Measurements from ENCODE around the gene PTMS. TPM values are rescaled to one million over a fixed set of nuclear protein-coding genes. Genes with fewer than 3 reads are reported as not detected.

Gene PTMS
- total RNA-seq, 2 experiments from 2014 or later = 7.8 to 9.8 TPM

DNA sequence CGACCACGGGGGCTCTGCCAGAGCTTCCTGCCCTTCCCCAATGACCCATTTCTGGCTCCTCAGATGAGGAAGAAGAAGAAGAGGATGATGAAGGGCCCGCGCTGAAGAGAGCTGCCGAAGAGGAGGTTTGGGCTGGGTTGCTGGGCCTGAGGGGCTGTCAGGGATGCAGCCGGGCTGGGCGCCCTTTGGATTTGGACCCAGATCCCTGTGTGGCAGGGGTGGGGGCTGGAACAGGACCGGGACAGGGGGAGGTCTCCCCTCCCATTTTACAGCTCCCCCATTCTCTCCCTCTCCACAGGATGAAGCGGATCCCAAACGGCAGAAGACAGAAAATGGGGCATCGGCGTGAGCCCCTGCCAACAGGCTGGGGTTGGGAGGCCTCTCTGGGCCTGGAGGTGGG is 3.9 kb downstream of the PTMS start:
- POLR2A ChIA-PET = interaction anchor here (1.0 kb wide), 1 partner anchor 16 kb away, joined by 3 read pairs; no protein-coding TSS in a partner anchor
- no peak for DNase-seq (ENCODE audit: low spot score)
- no peaks in the 10 kb centered on the region for H3K9me2 ChIP-seq (ENCODE audit: insufficient read depth, low read length)
- intact Hi-C loops (cut with micrococcal nuclease; ENCODE audit: unreplicated experiment) = no loop called here
- H3K4me1 ChIP-seq (ENCODE audit: insufficient read depth, low read length, poor library complexity, severe bottlenecking) = peaks cover 38% of the 10 kb centered on the region
- H3K79me2 ChIP-seq (ENCODE audit: insufficient read depth, low read depth, low read length) = no peaks in the 10 kb centered on the region
- CTCF ChIA-PET (ENCODE audit: unreplicated experiment) = interaction anchor here (1.3 kb wide), 1 partner anchor 16 kb away, joined by 4 read pairs; no protein-coding TSS in a partner anchor
- TF ChIP-seq EZH2phosphoT487 (IDR thresholded peaks at IDR 0.05; ENCODE audit: borderline replicate concordance, low read depth, low read length) = no peak
- TF ChIP-seq, protein P1, sequence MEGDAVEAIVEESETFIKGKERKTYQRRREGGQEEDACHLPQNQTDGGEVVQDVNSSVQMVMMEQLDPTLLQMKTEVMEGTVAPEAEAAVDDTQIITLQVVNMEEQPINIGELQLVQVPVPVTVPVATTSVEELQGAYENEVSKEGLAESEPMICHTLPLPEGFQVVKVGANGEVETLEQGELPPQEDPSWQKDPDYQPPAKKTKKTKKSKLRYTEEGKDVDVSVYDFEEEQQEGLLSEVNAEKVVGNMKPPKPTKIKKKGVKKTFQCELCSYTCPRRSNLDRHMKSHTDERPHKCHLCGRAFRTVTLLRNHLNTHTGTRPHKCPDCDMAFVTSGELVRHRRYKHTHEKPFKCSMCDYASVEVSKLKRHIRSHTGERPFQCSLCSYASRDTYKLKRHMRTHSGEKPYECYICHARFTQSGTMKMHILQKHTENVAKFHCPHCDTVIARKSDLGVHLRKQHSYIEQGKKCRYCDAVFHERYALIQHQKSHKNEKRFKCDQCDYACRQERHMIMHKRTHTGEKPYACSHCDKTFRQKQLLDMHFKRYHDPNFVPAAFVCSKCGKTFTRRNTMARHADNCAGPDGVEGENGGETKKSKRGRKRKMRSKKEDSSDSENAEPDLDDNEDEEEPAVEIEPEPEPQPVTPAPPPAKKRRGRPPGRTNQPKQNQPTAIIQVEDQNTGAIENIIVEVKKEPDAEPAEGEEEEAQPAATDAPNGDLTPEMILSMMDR (conservative IDR thresholded peaks at IDR 0.05; ENCODE audit: low read length) = no peak
- H2AFZ ChIP-seq (ENCODE audit: low read length) = no peak overlapping the region
- H3K36me3 ChIP-seq (ENCODE audit: insufficient read depth, low read length) = no peaks in the 10 kb centered on the region
- H4K20me1 ChIP-seq (ENCODE audit: insufficient read depth, low read length) = no peaks in the 10 kb centered on the region
- H3K4me3 ChIP-seq (ENCODE audit: low read depth, low read length, poor library complexity, severe bottlenecking) = no peak overlapping the region
- H3K27ac ChIP-seq (ENCODE audit: low read depth, low read length, poor library complexity, severe bottlenecking) = no peak overlapping the region
- no peaks in the 10 kb centered on the region for H3K9me3 ChIP-seq (ENCODE audit: low read length)
- no TSS peak for BruUV-seq (replicated peaks)
- no peak overlapping the region for H3K4me2 ChIP-seq (ENCODE audit: low read length)

GRCh38 chr12:6770600-6770999 is 4.4 kb downstream of the PTMS start:
- no peak overlapping the region for H3K4me2 ChIP-seq (ENCODE audit: low read length)
- POLR2A ChIA-PET = interaction anchor here (0.6 to 1.0 kb wide), 2 partner anchors 17 to 271 kb away, joined by 3 read pairs; no protein-coding TSS in a partner anchor
- no peaks in the 10 kb centered on the region for H3K9me3 ChIP-seq (ENCODE audit: low read length)
- no peaks in the 10 kb centered on the region for H3K79me2 ChIP-seq (ENCODE audit: insufficient read depth, low read depth, low read length)
- H3K36me3 ChIP-seq (ENCODE audit: insufficient read depth, low read length) = no peaks in the 10 kb centered on the region
- DNase-seq (ENCODE audit: low spot score) = no peak
- H4K20me1 ChIP-seq (ENCODE audit: insufficient read depth, low read length) = no peaks in the 10 kb centered on the region
- TF ChIP-seq, protein P1 (conservative IDR thresholded peaks at IDR 0.05; ENCODE audit: low read length) = no peak
- TF ChIP-seq EZH2phosphoT487 (IDR thresholded peaks at IDR 0.05; ENCODE audit: borderline replicate concordance, low read depth, low read length) = no peak
- H3K4me1 ChIP-seq (ENCODE audit: insufficient read depth, low read length, poor library complexity, severe bottlenecking) = peaks cover 33% of the 10 kb centered on the region
- no TSS peak for BruUV-seq (replicated peaks)
- no peak overlapping the region for H2AFZ ChIP-seq (ENCODE audit: low read length)
- H3K4me3 ChIP-seq (ENCODE audit: low read depth, low read length, poor library complexity, severe bottlenecking) = no peak overlapping the region
- intact Hi-C loops (cut with micrococcal nuclease; ENCODE audit: unreplicated experiment) = no loop called here
- no peak overlapping the region for H3K27ac ChIP-seq (ENCODE audit: low read depth, low read length, poor library complexity, severe bottlenecking)
- CTCF ChIA-PET (ENCODE audit: unreplicated experiment) = interaction anchor here (0.7 to 1.3 kb wide), 2 partner anchors 17 to 54 kb away, joined by 3 to 4 read pairs; no protein-coding TSS in a partner anchor
- H3K9me2 ChIP-seq (ENCODE audit: insufficient read depth, low read length) = no peaks in the 10 kb centered on the region

DNA sequence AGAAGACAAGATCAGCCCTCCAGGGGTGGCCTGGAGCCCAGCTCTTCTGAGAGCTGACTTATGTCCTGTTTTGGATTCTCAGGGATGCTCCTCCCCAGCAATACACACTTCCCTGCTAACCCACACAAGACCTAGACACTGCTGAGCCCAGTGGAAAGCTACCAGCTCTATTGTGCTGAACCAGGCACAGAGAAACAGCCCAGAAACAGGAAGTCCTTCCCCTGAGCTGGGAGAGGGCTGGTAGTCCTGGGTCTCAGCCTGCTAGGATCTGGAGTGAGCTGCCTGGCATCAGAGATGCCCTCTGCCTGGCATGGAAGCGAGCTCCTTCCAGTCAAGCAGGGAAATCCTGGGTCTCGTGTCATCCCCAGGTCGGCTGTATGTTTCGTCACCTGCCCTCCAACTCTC is 4.9 kb downstream of the PTMS start:
- intact Hi-C loops (cut with micrococcal nuclease; ENCODE audit: unreplicated experiment) = no loop called here
- no peak overlapping the region for H3K27ac ChIP-seq (ENCODE audit: low read depth, low read length, poor library complexity, severe bottlenecking)
- peaks cover 28% of the 10 kb centered on the region for H3K4me1 ChIP-seq (ENCODE audit: insufficient read depth, low read length, poor library complexity, severe bottlenecking)

More for the DNA sequence above, 4.9 kb downstream of the PTMS start:
- Histone ChIP-seq H3K4me2 (ENCODE audit: low read length) (no peak overlapping the region), H3K79me2 (ENCODE audit: insufficient read depth, low read depth, low read length) (no peaks in the 10 kb centered on the region), H3K4me3 (ENCODE audit: low read depth, low read length, poor library complexity, severe bottlenecking) (no peak overlapping the region), H4K20me1 (ENCODE audit: insufficient read depth, low read length) (no peaks in the 10 kb centered on the region), H3K9me2 (ENCODE audit: insufficient read depth, low read length) (no peaks in the 10 kb centered on the region), H3K36me3 (ENCODE audit: insufficient read depth, low read length) (no peaks in the 10 kb centered on the region), H2AFZ (ENCODE audit: low read length) (no peak overlapping the region), H3K9me3 (ENCODE audit: low read length) (no peaks in the 10 kb centered on the region)
- no TSS peak for BruUV-seq (replicated peaks)
- DNase-seq (ENCODE audit: low spot score) = peak; percentile 41
- ChIA-PET CTCF (ENCODE audit: unreplicated experiment) (interaction anchor here (0.6 to 1.3 kb wide), 3 partner anchors 17 to 150 kb away, joined by 3 to 4 read pairs (median 3); no protein-coding TSS in a partner anchor), POLR2A (interaction anchor here (0.6 to 1.1 kb wide), 3 partner anchors 17 to 272 kb away, joined by 3 read pairs; no protein-coding TSS in a partner anchor)
- TF ChIP-seq, protein P1 (conservative IDR thresholded peaks at IDR 0.05; ENCODE audit: low read length) = no peak
- no peak for TF ChIP-seq EZH2phosphoT487 (IDR thresholded peaks at IDR 0.05; ENCODE audit: borderline replicate concordance, low read depth, low read length)
